ENCODE data around the gene RMND5B.
"Not testable (repeated sequence)": the region's sequence is repeated elsewhere in the genome, so short reads cannot be mapped to it uniquely, and the experiment has no call there.

The RMND5B gene, protein sequence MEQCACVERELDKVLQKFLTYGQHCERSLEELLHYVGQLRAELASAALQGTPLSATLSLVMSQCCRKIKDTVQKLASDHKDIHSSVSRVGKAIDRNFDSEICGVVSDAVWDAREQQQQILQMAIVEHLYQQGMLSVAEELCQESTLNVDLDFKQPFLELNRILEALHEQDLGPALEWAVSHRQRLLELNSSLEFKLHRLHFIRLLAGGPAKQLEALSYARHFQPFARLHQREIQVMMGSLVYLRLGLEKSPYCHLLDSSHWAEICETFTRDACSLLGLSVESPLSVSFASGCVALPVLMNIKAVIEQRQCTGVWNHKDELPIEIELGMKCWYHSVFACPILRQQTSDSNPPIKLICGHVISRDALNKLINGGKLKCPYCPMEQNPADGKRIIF

DNA sequence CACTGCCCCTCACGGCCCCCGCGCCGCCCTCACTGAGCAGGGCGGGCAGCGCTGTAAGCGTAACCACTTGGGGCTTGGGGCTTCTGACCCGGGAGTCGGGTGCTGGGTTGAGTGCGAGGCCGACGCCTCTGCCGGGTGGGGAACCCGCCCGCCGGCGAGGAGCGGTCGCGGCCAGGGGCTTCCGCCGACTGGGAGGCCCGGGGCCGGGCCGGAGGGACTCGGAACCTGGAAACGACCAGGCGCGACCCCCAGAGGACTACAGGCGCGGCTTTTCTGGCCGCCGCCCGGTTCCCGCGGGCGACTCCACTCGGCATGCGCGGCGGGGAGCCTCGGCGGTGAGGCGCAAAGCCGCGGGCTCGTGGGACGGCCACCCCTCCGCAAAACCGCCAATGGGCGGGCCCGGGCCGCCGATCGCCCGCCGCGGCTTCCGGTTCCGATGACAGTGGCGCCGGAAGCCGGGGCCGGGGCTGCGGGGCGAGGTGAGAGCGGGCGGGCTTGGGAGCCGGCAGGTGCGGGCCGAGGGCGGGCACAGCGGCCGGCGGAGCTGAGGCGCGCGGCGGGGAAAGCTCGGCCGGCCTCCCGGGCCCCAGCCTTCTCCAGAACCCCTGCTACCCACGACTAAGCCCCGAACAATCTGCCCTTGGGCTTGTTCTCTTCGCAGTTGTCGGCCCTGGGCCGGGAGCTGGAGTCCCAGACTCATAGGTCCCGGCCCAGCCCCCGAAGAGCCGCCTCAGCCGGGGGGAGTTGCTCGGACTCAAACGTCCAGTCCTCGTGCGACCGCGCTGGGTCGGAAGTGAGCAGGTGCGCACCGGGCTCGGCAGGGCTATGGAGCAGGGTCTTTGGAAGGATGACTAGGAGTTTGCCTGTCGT is at the start of gene RMND5B:
RMND5B (plus strand) TSS at position 439 of the 870 bp plus-strand sequence. CDS start 7,106 bp downstream, outside the sequence.
- DNase-seq (ENCODE audit: low read depth) = peak; percentile 77

DNA sequence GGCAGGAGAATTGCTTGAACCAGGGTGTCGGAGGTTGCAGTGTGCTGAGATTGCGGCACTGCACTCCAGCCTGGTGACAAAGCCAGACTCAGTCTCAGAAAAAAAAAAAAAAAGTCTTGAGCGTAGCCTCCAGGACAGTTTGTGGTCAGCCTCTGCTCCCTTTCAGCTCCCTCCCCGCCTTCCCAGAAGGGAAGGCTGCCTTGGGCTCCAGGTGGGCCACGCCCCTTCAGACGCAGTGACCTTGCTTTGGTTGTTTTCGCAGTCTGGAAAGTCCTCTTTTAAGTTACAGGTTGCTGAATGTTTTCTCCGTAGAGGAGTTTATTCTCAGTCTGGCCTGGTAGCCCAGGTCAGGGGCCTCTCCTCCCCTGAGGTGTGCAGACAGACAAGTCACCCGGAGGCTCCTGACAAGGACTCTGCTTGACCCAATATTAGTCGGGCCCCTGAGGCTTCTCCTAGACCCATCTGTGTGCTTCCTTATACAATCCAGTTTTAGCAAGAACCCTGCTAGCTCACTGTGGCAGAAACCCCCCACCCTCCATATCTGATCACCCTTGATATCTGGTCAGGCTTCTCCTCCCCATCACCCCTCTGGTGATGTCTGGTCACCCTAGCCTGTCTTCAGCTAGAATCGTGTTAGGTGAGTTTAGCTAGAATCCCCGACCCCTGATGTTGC is 49.1 kb upstream of the RMND5B start:
- no peak for DNase-seq (ENCODE audit: low read depth)

DNA sequence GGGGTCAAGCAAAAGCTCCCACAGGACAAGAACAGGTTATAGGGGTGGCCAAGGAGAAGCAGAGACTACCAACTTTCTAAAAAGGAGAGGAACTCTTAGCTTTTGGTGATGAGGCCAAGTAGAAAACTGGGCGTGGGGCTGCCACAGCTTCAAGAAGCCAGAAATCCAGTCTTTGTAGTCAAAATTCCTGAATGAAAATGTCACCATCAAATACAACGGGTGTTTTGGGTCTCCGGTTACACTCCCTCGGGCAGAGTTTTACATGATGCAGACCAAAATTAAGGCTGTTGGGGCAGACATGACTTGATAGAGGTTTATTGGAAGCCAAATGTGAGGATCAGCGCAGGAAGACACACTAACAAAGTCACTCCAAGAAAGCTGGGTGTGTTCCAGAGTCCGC is 46.9 kb upstream of the RMND5B start:
- DNase-seq (ENCODE audit: low read depth) = no peak

DNA sequence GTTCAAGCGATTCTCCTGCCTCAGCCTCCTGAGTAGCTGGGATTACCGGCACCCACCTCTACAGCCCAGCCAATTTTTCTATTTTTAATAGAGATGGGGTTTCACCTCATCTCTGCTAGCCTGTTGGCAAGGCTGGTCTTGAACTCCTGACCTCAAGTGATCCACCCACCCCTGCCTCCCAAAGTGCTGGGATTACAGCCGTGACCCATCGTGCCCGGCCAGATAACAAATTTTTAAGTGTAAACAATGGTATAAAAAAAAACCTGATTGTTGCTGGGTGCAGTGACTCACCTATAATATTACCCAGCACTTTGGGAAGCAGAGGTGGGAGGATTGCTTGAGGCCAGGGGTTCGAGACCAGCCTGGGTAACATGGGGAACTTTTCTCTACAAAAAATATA is 45.5 kb upstream of the RMND5B start:
- no peak for DNase-seq (ENCODE audit: low read depth)

DNA sequence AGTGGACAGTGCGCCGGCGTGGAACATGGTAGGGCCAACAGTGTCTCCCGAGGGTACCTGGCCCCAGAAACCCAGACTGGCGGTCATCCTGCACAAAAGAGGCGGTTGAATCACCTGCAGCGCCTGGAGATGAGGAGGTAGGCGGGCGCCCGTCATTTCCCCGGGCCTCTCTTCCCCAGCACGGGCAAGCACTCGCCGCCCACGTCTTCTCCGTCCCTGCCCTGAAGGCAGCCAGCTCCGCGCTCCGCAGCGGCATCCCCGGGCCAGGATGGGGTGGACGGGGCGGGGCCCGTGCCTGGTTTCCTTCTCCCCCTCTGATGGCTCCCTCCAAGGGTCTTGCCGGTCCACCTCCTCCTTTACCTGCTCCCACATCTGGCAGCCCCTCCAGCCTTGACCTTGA is 44.5 kb upstream of the RMND5B start:
- no peak for DNase-seq (ENCODE audit: low read depth)

DNA sequence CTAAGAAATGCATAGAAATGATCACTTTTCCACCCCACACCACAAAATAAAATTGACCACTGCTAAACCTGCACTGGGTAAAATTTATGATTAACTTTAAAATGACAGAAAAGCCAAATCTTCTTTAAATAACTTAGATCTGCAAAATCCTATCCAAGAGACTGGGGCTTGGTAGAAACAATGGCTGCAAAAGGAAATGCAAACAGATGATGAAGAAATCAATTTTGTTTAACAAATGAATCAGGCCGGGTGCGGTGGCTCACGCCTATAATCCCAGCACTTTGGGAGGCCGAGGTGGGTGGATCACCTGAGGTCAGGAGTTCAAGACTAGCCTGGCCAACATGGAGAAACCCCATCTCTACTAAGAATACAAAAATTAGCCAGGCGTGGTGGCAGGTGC is 43.6 kb upstream of the RMND5B start:
- not testable (repeated sequence) for DNase-seq (ENCODE audit: low read depth)

DNA sequence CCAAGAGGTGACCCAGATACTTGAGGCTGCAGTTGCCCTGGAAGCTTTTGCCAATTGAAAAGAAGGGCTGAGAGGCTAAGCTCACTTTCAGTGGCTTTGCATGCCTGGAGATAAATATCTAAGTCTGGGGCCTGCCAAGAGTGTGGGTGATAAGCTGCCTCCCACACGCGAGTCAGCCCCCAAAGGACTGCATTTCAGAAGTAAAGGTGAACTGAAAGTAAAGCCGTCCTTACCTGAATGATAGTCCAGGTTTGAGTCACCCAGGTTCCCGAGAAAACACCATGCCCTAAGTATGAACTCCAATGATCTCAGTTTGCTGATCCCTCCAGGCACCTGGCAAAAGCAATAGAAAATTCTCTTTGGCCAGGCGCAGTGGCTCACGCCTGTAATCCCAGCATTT is 40.0 kb upstream of the RMND5B start:
- no peak for DNase-seq (ENCODE audit: low read depth)

DNA sequence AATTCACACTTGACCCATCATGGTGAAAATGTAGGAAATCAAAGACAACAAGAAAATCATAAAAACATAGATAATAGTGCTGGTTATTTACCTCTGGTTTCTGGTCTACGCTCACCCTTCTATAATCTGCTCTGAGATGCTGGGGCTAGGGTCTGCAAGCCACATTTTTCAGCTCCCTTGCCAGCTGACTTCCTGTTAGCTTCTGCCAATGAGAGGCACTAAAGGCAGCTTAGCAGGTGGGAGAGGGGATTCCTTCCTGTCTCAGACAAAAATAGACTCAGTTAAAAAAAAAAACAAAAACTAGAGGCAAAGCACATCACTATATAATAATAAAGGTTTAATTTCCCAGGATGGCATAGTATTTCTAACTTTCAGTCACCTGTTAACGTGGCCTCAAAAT is 37.7 kb upstream of the RMND5B start:
- no peak for DNase-seq (ENCODE audit: low read depth)

DNA sequence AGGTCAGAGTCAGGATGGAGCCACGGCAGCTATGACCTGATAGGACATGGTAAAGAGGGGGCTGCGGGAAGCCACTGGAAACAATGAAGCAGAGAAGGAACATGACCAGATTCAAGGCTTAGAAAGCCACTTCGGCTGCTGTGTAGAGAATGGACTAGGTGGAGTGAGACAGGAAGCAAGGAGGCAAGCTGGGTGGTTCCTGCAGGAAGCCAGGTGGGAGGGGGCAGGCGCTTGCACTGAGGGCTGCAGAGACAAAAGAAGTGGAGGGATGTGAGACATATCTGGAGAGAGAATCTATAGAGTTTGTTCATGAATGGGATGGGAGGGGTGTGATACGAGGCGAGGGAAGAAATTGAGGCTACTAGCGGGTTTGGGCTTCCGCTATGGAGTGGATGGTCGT is 36.5 kb upstream of the RMND5B start:
- DNase-seq (ENCODE audit: low read depth) = no peak

DNA sequence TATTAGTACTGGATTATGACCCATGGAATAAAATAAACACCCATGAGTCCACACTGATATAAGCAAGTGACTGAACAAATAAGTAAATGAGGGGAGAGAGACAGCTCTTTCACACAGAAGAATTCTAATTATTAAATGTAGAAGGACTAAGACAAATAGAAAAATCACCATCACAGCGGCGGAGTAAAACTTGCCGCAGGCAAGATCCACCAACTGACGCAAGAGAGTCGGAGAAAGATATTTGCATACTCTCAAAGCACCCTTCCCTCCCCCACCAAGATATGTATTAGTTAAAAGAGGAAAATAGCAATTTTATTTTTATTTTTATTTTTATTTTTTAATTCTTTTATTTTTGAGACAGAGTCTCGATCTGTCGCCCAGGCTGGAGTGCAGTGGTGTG is 32.1 kb upstream of the RMND5B start:
- DNase-seq (ENCODE audit: low read depth) = no peak

DNA sequence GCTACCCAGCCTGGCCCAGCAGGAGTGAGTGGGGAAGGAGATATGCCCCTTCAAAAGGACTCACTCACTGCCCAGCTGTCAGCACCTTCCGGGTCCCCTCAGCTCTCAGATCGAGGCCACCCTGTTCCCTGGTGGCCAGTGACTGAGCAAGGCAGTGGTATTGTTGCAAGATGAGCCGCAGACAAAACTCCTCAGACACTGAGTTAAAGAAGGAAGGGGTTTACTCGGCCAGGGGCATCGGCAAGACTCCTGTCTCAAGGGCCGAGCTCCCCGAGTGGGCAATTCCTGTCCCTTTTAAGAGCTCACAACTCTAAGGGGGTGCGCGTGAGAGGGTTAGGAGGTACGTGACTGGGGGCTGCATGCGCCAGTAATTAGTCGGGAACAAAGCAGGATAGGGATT is 27.2 kb upstream of the RMND5B start:
- DNase-seq (ENCODE audit: low read depth) = no peak

DNA sequence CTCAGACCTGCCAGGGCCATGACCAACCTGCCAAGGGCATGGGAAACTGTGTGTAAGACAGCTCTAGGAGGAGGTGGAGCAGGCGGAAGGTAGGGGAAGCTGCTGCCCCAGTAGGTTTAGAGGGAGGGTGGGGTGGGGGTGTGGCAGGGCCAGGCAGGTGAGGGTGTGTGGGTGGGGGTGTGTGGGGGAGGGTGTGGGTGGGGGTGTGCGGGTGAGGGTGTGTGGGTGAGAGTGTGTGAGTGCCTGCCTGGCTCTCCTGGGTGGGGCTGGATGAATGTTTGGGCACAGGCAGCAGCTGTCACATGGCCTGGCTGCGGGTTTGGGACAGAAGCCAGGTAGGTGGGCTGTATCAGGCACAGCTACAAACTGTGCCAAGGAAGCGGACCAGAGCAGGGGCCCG is 26.3 kb upstream of the RMND5B start:
- DNase-seq (ENCODE audit: low read depth) = no peak

DNA sequence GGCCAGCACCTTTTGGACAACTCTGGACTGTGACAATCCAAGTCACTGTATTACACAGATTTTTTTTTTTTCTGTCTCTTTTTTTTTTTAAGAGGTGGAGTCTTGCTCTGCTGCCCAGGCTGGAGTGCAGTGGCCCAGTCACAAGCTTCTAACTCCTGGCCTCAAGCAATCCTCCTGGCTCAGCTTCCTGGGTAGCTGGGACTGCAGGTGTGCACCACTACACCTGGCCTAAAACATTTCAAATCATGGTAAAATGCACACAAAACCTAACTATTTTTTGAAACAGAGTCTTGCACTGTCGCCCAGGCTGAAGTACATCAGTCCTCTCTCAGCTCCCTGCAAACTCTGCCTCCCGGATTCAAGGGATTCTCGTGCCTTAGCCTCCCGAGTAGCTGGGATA is 24.7 kb upstream of the RMND5B start:
- no peak for DNase-seq (ENCODE audit: low read depth)

DNA sequence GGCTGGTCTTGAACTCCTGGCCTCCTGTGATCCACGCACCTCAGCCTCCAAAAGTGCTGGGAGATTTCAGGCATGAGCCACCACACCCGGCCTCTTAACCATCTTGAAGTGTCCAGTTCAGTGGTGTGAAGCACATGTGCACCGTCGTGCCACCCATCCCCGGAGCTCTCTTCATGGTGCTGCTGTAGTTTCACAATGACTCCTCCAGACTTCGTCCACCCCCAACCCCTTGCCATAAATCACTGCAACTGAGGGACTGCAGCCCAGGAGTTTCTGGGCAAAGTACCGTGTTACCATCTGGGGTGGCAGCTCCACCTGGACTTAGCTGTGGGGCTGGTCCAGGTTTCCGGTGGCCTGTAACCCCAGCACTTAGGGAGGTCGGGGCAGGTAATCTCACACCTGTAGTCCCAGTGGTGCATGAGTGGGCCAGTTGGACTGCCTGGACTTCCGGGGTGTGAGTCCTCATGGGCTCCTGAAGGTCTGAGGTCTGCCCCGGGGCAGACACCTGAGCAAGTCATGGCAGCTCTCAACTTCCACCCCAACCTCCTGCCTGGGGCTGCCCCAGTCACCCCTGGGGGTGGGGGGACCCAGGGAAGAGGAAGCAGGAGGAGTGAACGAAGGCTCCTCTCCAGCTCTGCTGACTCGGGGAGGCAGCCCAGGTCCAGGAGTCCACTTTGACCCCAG is 24.1 kb upstream of the RMND5B start:
- DNase-seq (ENCODE audit: low read depth) = no peak

DNA sequence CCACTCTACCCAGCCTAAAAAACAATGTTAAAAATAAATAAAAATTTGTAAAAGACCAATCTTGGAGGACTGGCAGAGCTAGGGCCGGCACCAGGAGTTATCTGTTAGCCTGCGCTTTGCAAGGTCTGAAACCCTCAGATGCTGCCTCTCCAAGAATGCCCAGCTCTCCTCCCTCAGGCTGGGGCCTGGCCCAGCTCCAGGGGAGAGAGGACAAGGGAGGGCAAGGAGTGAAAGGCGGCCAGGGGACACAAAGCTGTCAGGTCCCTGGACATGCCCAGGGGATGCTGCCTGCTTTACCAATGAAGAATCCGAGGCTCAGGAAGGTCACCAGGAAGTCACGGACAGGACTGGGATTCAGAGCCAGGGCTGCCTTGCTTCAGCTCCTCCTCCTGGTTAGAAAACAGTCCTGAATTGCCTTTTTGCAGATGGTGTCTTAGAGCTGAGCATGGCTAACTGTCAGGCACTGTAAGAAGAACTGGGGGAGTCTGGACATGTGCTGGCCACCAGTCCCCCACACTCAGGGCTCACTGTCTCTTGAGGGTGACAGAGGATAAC is 23.0 kb upstream of the RMND5B start:
- DNase-seq (ENCODE audit: low read depth) = no peak

DNA sequence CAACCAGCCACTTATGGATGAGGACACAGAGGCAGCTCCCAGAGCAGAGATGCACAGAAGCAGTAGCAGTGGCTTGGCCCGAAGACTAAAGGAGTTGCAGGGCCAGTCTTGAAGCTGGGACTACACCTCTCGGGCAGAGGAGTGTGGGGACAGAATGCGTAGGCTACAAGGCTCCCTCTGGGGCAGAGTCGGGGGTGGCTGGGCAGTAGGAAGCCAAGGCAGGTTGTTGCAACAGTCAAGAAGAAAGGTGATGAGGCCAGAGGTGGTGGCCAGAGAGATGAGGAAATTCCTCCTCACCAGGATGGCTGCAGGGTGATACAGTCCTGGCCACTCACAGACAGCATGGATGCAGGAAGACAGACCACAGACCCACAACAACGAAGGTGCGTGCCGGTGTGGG is 22.4 kb upstream of the RMND5B start:
- DNase-seq (ENCODE audit: low read depth) = no peak

DNA sequence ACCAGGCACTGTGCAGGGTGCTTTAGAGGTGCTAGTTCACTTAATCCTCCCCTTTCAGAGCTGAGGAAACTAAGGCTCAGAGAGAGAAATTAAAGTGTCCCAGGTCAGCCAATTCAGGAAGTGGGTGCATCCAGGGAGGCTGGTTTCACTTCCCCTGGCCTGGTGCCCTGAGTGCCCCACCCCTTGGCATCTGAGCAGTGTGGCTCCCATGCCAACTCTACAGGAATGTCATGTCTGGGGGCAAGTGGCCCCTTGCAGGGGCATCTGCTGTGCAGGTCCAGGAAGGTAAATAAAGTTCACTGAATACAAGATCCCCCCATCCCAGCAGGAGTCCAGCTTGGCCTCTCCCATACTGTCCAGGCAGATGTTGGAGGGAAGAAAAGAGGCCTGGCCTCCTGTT is 21.8 kb upstream of the RMND5B start:
- no peak for DNase-seq (ENCODE audit: low read depth)

DNA sequence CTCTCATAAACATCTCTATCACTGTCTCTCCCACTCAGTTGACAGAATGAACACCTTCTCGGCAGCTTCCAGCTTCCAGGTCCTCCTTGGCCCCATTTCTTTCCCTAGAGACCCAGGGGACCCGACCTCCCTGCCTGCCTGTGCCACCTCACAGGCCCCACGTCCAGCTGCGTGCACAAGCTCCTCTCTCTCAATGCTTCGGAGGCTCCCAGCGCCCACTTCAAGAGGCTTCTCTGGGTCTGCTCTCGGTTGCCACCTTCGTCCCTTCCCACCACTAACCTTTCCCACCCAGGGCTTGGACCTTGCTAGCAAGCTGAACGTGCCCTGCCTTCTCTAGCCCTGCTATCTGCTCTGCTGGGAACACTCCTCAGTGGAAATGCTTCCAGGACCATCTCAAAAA is 20.3 kb upstream of the RMND5B start:
- no peak for DNase-seq (ENCODE audit: low read depth)

DNA sequence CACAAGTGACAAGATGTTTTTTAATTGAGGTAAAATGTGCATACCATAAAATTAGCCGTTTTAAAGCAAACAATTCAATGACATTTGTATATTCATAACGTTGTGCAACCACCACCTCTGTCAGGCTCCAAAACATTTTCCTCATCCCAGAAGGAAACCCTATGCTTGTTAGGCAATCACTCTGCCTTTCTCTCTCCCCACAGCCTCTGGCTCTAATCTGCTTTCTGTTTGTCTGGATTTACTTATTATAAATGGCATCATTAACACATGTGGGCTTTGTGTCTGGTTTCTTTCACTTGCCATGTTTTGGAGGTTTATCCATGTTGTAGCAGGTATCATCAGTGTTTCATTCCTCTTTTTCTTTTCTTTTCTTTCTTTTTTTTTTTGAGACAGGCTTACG is 18.9 kb upstream of the RMND5B start:
- DNase-seq (ENCODE audit: low read depth) = peak; percentile 67

DNA sequence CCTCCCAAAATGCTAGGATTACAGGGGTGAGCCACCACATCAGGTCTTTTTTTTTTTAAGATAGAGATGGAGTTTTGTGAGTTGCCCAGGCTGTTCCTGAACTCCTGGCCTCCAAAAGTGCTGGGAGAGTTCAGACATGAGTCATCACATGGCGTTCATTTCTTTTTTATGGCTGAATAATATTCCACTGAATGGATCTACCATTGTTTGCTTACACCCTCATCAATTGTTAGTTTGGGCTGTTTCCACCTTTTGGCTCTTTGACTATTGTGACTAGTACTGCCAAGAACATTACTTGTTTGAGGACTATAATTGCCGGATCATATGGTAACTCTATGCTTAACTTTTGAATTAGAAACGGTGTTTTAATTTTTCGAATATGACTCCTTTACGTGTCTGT is 18.3 kb upstream of the RMND5B start:
- DNase-seq (ENCODE audit: low read depth) = no peak

DNA sequence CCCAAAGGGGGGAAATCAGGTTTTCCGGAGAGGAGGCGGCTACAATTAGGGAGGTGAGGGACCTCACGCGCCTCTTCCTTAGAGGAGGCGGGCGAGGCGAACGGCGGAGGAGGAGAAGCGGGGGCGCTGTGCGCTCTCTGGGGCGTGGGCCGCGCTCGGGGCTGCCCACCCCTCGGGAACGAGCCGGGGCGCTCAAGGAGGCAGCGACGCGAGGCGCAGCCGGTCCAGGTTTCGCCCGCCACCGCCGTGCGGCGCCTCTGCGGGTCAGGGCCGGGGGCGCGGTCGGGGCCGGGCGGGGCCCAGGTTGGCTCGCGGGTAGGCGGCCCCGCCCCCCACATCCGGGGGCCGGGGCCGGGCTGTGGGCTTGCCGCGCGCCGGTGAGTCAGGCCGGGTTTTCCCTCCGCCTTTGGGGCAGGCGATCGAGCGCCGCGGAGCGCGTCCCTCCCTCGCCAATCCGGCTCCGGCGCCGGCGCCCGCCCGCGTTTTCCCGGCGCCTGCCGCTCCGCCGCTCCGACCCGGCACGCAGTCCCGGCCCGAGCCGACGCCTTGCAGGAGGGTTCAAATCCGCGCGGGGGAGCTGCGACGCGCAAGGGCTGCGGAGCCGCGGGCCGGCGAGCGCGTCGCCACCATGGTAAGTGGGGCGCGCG is 17.6 kb upstream of the RMND5B start, which contains the start of gene N4BP3:
N4BP3 (plus strand) TSS at position 392 of the 647 bp plus-strand sequence. CDS start 6,052 bp downstream, outside the sequence.
- DNase-seq (ENCODE audit: low read depth) = peak; percentile 66
